ENCODE results near the gene PRELID1.

The PRELID1 gene

GRCh38 chr5:177349762-177350161 lies 46.2 kb downstream of the PRELID1 start:
- Histone ChIP-seq H3K4me2 (ENCODE audit: low read depth, low read length) (peak overlapping the region; percentile 94; the same call in 1 of the 2 replicates), H4K20me1 (ENCODE audit: insufficient read depth, low read length) (no peaks in the 10 kb centered on the region; the same call in 1 of the 2 replicates), H3K4me1 (ENCODE audit: low read length) (peaks cover 19% of the 10 kb centered on the region), H3K4me3 (ENCODE audit: low read length) (no peak overlapping the region; the same call in 1 of the 2 replicates), H3F3A (ENCODE audit: insufficient read depth, low read length) (0 out of 2 replicates have a peak, but pooled peaks cover 7% of the 10 kb centered on the region), H3K36me3 (replicated peaks; ENCODE audit: insufficient read depth, low read length) (no peaks in the 10 kb centered on the region), H3K9ac (ENCODE audit: low read length) (no peak overlapping the region; the same call in 1 of the 2 replicates), H3K27ac (ENCODE audit: low read length) (no peak overlapping the region), H3K79me2 (ENCODE audit: low read length) (peaks cover 65% of the 10 kb centered on the region), H2AFZ (ENCODE audit: low read length) (no peak overlapping the region), H3K9me2 (replicated peaks; ENCODE audit: insufficient read depth, low read length) (no peaks in the 10 kb centered on the region), H3K9me3 (replicated peaks; ENCODE audit: insufficient read depth, low read length) (no peaks in the 10 kb centered on the region), H3K27me3 (replicated peaks; ENCODE audit: insufficient read depth, low read length) (no peaks in the 10 kb centered on the region)
- TF ChIP-seq CTCF (IDR thresholded peaks at IDR 0.05; ENCODE audit: low read length): no peak
- TF ChIP-seq EZH2phosphoT487 (IDR thresholded peaks at IDR 0.05; ENCODE audit: low read length): no peak
- no peak for TF ChIP-seq EZH2 (optimal IDR thresholded peaks at IDR 0.05; ENCODE audit: low read depth, low read length)
- DNase-seq: no peak

GRCh38 chr5:177350776-177351391 lies 47.3 kb downstream of the PRELID1 start:
- H3K27me3 ChIP-seq (replicated peaks; ENCODE audit: insufficient read depth, low read length): no peaks in the 10 kb centered on the region
- 0 out of 2 replicates have a peak, but pooled peaks cover 7% of the 10 kb centered on the region for H3F3A ChIP-seq (ENCODE audit: insufficient read depth, low read length)
- peak overlapping the region; percentile 94 for H3K4me2 ChIP-seq (ENCODE audit: low read depth, low read length)
- H3K9me3 ChIP-seq (replicated peaks; ENCODE audit: insufficient read depth, low read length): no peaks in the 10 kb centered on the region
- H3K9ac ChIP-seq (ENCODE audit: low read length): peak overlapping the region; percentile 90
- no peaks in the 10 kb centered on the region for H3K9me2 ChIP-seq (replicated peaks; ENCODE audit: insufficient read depth, low read length)
- no peaks in the 10 kb centered on the region; the same call in 1 of the 2 replicates for H4K20me1 ChIP-seq (ENCODE audit: insufficient read depth, low read length)
- H3K27ac ChIP-seq (ENCODE audit: low read length): peak overlapping the region; percentile 91
- peak overlapping the region; percentile 99 for H3K4me3 ChIP-seq (ENCODE audit: low read length)
- TF ChIP-seq CTCF (IDR thresholded peaks at IDR 0.05; ENCODE audit: low read length) (no peak), EZH2 (optimal IDR thresholded peaks at IDR 0.05; ENCODE audit: low read depth, low read length) (no peak), EZH2phosphoT487 (IDR thresholded peaks at IDR 0.05; ENCODE audit: low read length) (no peak)
- peaks cover 23% of the 10 kb centered on the region for H3K4me1 ChIP-seq (ENCODE audit: low read length)
- peak overlapping the region; percentile 99 for H2AFZ ChIP-seq (ENCODE audit: low read length)
- peaks cover 56% of the 10 kb centered on the region for H3K79me2 ChIP-seq (ENCODE audit: low read length)
- DNase-seq: peak; percentile 7
- H3K36me3 ChIP-seq (replicated peaks; ENCODE audit: insufficient read depth, low read length): no peaks in the 10 kb centered on the region

GRCh38 chr5:177351392-177352329 lies 48.1 kb downstream of the PRELID1 start, which contains the start of gene LMAN2:
LMAN2 (minus strand) TSS chr5:177351668; CDS start chr5:177351647, 21 bp downstream.
- Histone ChIP-seq H3K4me1 (ENCODE audit: low read length) (peaks cover 30% of the 10 kb centered on the region), H3K9ac (ENCODE audit: low read length) (peak within 1 kb of the TSS; percentile 90), H4K20me1 (ENCODE audit: insufficient read depth, low read length) (no peaks in the 10 kb centered on the region), H3K27me3 (replicated peaks; ENCODE audit: insufficient read depth, low read length) (no peaks in the 10 kb centered on the region), H3K27ac (ENCODE audit: low read length) (peak within 1 kb of the TSS; percentile 91), H3K4me3 (ENCODE audit: low read length) (peak within 1 kb of the TSS; percentile 99), H3K36me3 (replicated peaks; ENCODE audit: insufficient read depth, low read length) (no peaks in the 10 kb centered on the region), H3K4me2 (ENCODE audit: low read depth, low read length) (peak within 1 kb of the TSS; percentile 94), H2AFZ (ENCODE audit: low read length) (peak within 1 kb of the TSS; percentile 99), H3K9me3 (replicated peaks; ENCODE audit: insufficient read depth, low read length) (no peaks in the 10 kb centered on the region), H3F3A (ENCODE audit: insufficient read depth, low read length) (0 out of 2 replicates have a peak, but pooled peaks cover 7% of the 10 kb centered on the region), H3K79me2 (ENCODE audit: low read length) (peaks cover 48% of the 10 kb centered on the region), H3K9me2 (replicated peaks; ENCODE audit: insufficient read depth, low read length) (no peaks in the 10 kb centered on the region)
- TF ChIP-seq CTCF (IDR thresholded peaks at IDR 0.05; ENCODE audit: low read length): no peak
- no peak for TF ChIP-seq EZH2phosphoT487 (IDR thresholded peaks at IDR 0.05; ENCODE audit: low read length)
- TF ChIP-seq EZH2 (optimal IDR thresholded peaks at IDR 0.05; ENCODE audit: low read depth, low read length): no peak
- peak; percentile 96 for DNase-seq

Measured in MM.1S (cell line).